ENCODE results near the gene ACP7.

Gene ACP7

DNA sequence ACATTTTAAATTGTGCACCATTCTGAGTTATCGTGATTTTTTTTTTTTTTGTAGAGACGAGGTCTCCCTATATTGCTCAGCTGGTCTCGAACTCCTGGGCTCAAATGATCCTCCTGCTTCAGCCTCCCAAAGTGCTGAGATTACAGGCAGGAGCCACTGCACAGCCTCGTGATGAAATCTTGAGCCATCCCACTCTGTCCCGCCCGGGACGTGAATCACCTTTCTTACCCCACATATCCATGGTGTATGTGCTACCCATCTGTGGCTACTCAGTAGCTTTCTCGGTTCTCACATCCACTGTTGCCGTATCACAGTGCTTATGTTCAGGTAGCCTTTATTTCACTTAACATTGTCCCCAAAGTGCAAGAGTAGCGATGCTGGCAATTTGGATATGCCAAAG lies 67.9 kb downstream of the ACP7 start:
- DNase-seq: no peak

DNA sequence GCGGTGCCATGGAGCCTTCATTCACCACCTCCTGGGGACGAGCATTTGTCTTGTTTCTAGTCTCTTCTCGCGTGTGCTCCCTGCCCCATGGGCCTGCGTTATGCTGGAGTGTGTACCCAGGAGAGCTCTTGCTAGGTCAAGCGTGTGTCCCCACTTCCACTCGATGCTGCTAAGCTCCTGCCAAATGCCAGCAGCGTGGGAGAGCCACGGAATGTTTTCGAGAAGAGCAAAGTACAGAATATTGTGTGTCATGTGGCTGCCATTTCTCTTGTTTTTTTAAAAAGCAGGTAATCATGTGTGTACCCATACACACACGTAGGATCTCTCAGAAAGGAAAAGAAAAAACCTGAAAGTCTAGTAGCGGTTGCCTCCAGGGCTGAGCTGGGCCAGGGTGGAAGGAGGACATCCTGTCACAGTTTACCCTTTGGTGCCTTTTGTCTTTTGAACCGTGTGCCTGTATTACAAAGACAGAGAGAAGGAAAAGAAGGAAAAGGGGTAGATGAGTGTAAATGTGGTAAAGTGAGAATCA lies 70.0 kb downstream of the ACP7 start:
- no peak for DNase-seq

GRCh38 chr19:39154629-39155100 lies 70.5 kb downstream of the ACP7 start:
- DNase-seq: no peak

- no peak for DNase-seq
Measured at GRCh38 chr19:39155114-39155700, 71.0 kb downstream of the ACP7 start.

GRCh38 chr19:39155741-39156140 lies 71.6 kb downstream of the ACP7 start:
- no peak for DNase-seq

- no peak for DNase-seq
Measured at GRCh38 chr19:39156326-39157230, 72.4 kb downstream of the ACP7 start.

- DNase-seq: no peak
Measured at GRCh38 chr19:39157275-39157996, 73.3 kb downstream of the ACP7 start.

- DNase-seq: no peak
Measured at GRCh38 chr19:39157997-39158389, 73.8 kb downstream of the ACP7 start.

GRCh38 chr19:39158646-39159260 lies 74.6 kb downstream of the ACP7 start:
- DNase-seq: no peak

DNA sequence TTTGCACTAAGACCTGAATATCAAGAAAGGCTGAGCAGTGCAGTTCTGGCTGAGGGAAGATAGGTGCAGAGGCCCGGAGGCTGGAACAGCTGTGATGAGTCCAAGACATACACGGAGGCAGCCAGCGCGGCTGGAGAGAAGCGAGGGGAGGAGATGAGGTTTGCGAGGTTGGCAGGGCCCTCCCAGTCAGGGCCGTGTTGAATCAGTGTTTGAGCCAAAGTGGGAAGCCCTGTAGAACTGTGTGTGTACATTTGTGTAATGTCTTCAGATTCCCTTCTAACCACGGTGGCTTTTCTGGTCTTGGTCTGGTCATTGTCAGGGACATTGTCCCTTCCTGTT lies 76.3 kb downstream of the ACP7 start:
- no peak for DNase-seq

Measured in CD4-positive, alpha-beta T cell treated with Interferon gamma for 1 hour (primary cell).